Anterior cingulate cortex (tissue), 58 donors: Measurements from ENCODE around the gene PDGFD.

Experiments
- DNase-seq, 58 donors: peaks; one replicate each; lab custom pipeline; 2025; lab: John Stamatoyannopoulos, UW

Gene PDGFD

GRCh38 chr11:103863497-103863896, 300.4 kb downstream of the PDGFD start:
- DNase-seq = no peak

GRCh38 chr11:103862802-103863174, 301.2 kb downstream of the PDGFD start:
- DNase-seq = no peak

GRCh38 chr11:103862094-103862801, 301.7 kb downstream of the PDGFD start:
- no peak for DNase-seq
